ENCODE measurements around the gene SLC18A3. TPM values are rescaled to one million over a fixed set of nuclear protein-coding genes. Genes with fewer than 3 reads are reported as not detected.

The SLC18A3 gene
- total RNA-seq (not detected), polyA plus RNA-seq (not detected), total RNA-seq (0 reads per million in 6 experiments)

- ATAC-seq (no peak), DNase-seq (no peak)
- Mint-ChIP-seq H3K27ac (peak within 1 kb of the TSS in 1 of 10 donors; percentile 56), H3K9me3 (peaks cover 0 to 25% (median 5%) of the 10 kb centered on the region in 9 donors), H3K27me3 (peaks cover 33 to 87% (median 62%) of the 10 kb centered on the region in 5 donors), H3K4me3 (peak within 1 kb of the TSS in 1 of 10 donors; percentile 32), H3K4me1 (peaks cover 4 to 40% (median 20%) of the 10 kb centered on the region in 4 donors), H3K36me3 (peaks cover 4 to 6% (median 4%) of the 10 kb centered on the region in 3 donors)
- POLR2A ChIA-PET = no interaction called here
Measured at GRCh38 chr10:49610114-49610457, at the start of gene SLC18A3. Gene SLC18A3 (plus strand): TSS chr10:49610310. CDS start chr10:49610741, 431 bp downstream.

GRCh38 chr10:49560526-49560925 is 49.6 kb upstream of the SLC18A3 start:
- ATAC-seq = no peak
- no peak for DNase-seq
- Mint-ChIP-seq H3K4me3 (no peak overlapping the region), H3K27ac (no peak overlapping the region), H3K9me3 (peaks cover 0 to 10% (median 5%) of the 10 kb centered on the region in 9 donors), H3K36me3 (peaks cover 0 to 2% (median 0%) of the 10 kb centered on the region in 3 donors), H3K27me3 (peaks cover 9 to 66% (median 26%) of the 10 kb centered on the region in 5 donors), H3K4me1 (no peaks in the 10 kb centered on the region)
- POLR2A ChIA-PET = no interaction called here

DNA sequence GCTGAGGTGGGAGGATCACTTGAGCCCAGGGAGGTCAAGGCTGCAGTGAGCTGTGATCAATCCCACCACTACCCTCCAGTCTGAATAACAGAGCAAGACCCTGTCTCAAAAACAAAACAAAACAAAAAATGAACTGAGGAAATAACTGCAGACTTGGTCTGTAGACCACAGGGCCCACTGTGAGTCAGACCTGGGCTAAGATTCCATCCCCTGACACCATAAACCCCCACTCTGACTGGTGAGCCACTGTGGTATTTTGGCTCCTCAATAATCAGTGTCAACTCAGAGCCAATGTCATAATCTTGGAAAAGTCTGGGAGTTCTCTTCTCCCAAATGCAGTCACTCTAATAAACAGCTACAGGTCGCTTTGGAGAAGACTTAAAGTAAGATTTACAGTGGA is 47.2 kb upstream of the SLC18A3 start:
- Mint-ChIP-seq H3K4me1 (peaks cover 0 to 2% (median 0%) of the 10 kb centered on the region in 4 donors), H3K9me3 (peaks cover 0 to 5% (median 0%) of the 10 kb centered on the region in 9 donors), H3K27me3 (peaks cover 9 to 74% (median 31%) of the 10 kb centered on the region in 5 donors), H3K27ac (peak overlapping the region in 1 of 10 donors; percentile 77), H3K4me3 (no peak overlapping the region), H3K36me3 (peaks cover 0 to 3% (median 0%) of the 10 kb centered on the region in 3 donors)
- ATAC-seq = no peak
- DNase-seq = no peak
- POLR2A ChIA-PET = no interaction called here

GRCh38 chr10:49564461-49565009 is 45.6 kb upstream of the SLC18A3 start:
- peaks cover 0 to 8% (median 0%) of the 10 kb centered on the region in 4 donors for H3K4me1 Mint-ChIP-seq
- POLR2A ChIA-PET = no interaction called here

DNA sequence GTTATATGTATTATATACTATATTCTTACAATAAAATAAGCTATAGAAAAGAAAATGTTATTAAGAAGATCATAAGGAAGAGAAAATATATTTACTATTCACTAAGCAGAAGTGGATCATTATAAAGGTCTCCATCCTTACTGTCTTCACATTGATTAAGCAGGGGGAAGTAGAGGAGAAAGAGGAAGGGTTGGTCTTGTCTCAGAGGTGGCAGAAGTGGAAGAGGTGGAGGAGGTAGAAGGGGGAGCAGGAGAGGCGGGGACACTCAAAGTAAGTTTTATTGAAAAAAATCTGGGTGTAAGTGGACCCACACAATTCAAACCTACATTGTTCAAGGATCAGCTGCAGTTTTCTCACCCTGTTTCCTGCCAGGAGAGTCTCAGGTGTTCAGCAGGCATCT is 42.3 kb upstream of the SLC18A3 start:
- peak overlapping the region in 1 of 10 donors; percentile 9 for H3K27ac Mint-ChIP-seq

More at GRCh38 chr10:49564461-49565009, 45.6 kb upstream of the SLC18A3 start:
- Mint-ChIP-seq H3K27ac (no peak overlapping the region), H3K4me3 (no peak overlapping the region), H3K36me3 (peaks cover 0 to 3% (median 0%) of the 10 kb centered on the region in 3 donors), H3K27me3 (peaks cover 13 to 75% (median 31%) of the 10 kb centered on the region in 5 donors), H3K9me3 (peaks cover 0 to 9% (median 0%) of the 10 kb centered on the region in 9 donors)
- ATAC-seq (no peak), DNase-seq (no peak)

DNA sequence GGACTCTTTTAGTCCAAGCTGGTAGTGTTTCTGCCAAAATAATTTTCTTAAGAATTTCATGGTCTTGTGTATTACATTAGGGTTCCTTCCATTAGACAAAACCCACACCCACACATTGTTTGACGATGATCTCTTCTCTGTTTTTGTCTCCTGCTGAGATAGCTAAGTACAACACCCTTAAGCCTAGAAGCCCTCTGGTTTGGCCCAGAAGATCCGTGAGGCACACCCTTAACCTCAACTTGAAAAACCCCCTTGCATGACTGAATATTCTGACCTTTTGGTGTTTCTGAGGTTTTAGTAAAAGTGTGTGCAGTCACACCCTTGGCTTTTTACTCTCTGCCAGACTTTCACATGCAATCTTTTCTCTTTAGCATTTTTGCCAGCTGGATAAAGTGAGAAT is 41.9 kb upstream of the SLC18A3 start:
- Mint-ChIP-seq H3K36me3 (peaks cover 0 to 3% (median 0%) of the 10 kb centered on the region in 3 donors), H3K4me1 (peaks cover 0 to 8% (median 0%) of the 10 kb centered on the region in 4 donors), H3K27ac (peak overlapping the region in 1 of 10 donors; percentile 9), H3K9me3 (peaks cover 0 to 9% (median 0%) of the 10 kb centered on the region in 9 donors), H3K4me3 (no peak overlapping the region), H3K27me3 (peaks cover 11 to 50% (median 23%) of the 10 kb centered on the region in 5 donors)
- POLR2A ChIA-PET = no interaction called here
- ATAC-seq (no peak), DNase-seq (no peak)

More for the DNA sequence above, 42.3 kb upstream of the SLC18A3 start:
- Mint-ChIP-seq H3K27me3 (peaks cover 11 to 54% (median 26%) of the 10 kb centered on the region in 5 donors), H3K4me1 (peaks cover 0 to 8% (median 0%) of the 10 kb centered on the region in 4 donors), H3K4me3 (no peak overlapping the region), H3K36me3 (peaks cover 0 to 3% (median 0%) of the 10 kb centered on the region in 3 donors), H3K9me3 (peaks cover 0 to 9% (median 0%) of the 10 kb centered on the region in 9 donors)
- POLR2A ChIA-PET = no interaction called here
- DNase-seq = no peak
- no peak for ATAC-seq

GRCh38 chr10:49569031-49569631 is 41.0 kb upstream of the SLC18A3 start:
- Mint-ChIP-seq H3K27ac (no peak overlapping the region), H3K36me3 (peaks cover 0 to 3% (median 0%) of the 10 kb centered on the region in 3 donors), H3K9me3 (peaks cover 0 to 9% (median 0%) of the 10 kb centered on the region in 9 donors), H3K4me3 (no peak overlapping the region), H3K4me1 (peaks cover 0 to 8% (median 0%) of the 10 kb centered on the region in 4 donors), H3K27me3 (peaks cover 4 to 41% (median 20%) of the 10 kb centered on the region in 5 donors)
- POLR2A ChIA-PET = no interaction called here
- ATAC-seq = no peak
- DNase-seq = no peak

DNA sequence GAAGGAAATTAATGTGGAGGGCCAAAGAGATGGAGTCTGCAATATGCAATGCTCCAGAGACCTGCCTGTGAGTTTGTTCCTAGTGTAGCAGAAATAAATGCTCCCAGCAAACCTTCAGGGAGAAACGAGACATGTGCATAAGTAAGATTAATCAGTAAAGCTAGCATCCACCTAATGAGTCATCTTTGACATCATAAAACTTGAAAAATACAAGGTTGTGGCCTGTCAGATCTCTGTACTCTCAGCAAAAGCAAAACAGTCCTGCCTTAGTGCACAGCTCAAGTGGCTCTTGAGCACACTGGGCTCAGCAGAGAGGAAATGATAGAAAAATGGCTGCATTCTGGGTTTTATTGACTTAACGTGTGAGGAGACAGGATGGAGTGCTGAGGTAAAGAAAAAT is 38.7 kb upstream of the SLC18A3 start:
- peaks cover 0 to 8% (median under 1%) of the 10 kb centered on the region in 4 donors for H3K4me1 Mint-ChIP-seq
- POLR2A ChIA-PET = no interaction called here
- H3K4me3 Mint-ChIP-seq = no peak overlapping the region
- H3K9me3 Mint-ChIP-seq = peaks cover 0 to 9% (median 0%) of the 10 kb centered on the region in 9 donors
- ATAC-seq (no peak), DNase-seq (no peak)
- peaks cover 5 to 30% (median 17%) of the 10 kb centered on the region in 5 donors for H3K27me3 Mint-ChIP-seq
- H3K36me3 Mint-ChIP-seq = peaks cover 0 to 3% (median 0%) of the 10 kb centered on the region in 3 donors
- H3K27ac Mint-ChIP-seq = peak overlapping the region in 1 of 10 donors; percentile 1

GRCh38 chr10:49572594-49573114 is 37.5 kb upstream of the SLC18A3 start:
- Mint-ChIP-seq H3K36me3 (no peaks in the 10 kb centered on the region), H3K4me3 (no peak overlapping the region), H3K27me3 (peaks cover 5 to 30% (median 24%) of the 10 kb centered on the region in 5 donors), H3K9me3 (peaks cover 0 to 5% (median 0%) of the 10 kb centered on the region in 9 donors), H3K4me1 (peaks cover 0 to 8% (median under 1%) of the 10 kb centered on the region in 4 donors), H3K27ac (no peak overlapping the region)
- POLR2A ChIA-PET = no interaction called here
- DNase-seq (no peak), ATAC-seq (no peak)

GRCh38 chr10:49575489-49576072 is 34.5 kb upstream of the SLC18A3 start:
- peaks cover 6 to 27% (median 25%) of the 10 kb centered on the region in 5 donors for H3K27me3 Mint-ChIP-seq
- peaks cover 0 to 2% (median 0%) of the 10 kb centered on the region in 4 donors for H3K4me1 Mint-ChIP-seq
- POLR2A ChIA-PET = no interaction called here
- ATAC-seq (no peak), DNase-seq (no peak)
- H3K36me3 Mint-ChIP-seq = no peaks in the 10 kb centered on the region
- H3K9me3 Mint-ChIP-seq = no peaks in the 10 kb centered on the region
- H3K27ac Mint-ChIP-seq = no peak overlapping the region
- H3K4me3 Mint-ChIP-seq = no peak overlapping the region

DNA sequence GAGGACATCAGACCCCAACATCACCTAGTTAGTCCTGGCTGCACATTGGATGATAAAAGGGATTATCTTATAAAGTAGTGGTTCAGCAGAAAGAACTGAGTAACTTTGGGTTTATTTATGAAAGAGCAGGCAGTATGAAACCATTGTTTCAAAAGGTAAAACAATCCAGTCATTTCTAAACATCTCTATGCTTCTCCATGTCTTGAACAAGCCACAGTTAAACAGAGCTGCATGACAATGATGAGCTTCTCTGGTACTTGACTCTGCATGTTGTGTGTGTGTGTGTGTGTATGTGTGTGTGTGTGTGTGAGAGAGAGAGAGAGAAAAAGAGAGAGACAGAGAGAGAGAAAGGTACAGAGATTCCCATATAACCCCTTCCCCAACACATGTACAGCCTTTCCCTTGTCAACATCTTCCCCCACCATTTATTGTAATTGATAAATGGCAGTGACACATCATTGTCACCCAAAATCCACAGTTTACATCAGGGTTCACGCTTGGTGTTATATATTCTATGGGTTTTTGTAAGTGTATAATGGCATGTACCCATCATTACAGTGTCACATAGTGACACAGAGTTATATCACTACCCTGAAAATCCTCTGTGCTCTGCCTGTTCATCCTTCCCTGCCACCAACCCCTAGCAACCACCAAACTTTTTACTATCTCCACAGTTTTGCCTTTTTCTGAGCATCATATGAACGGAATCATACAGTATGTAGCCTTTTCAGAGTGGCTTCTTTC is 32.8 kb upstream of the SLC18A3 start:
- ATAC-seq (no peak), DNase-seq (no peak)
- H3K4me1 Mint-ChIP-seq = peaks cover 0 to 2% (median 0%) of the 10 kb centered on the region in 4 donors
- no peak overlapping the region for H3K27ac Mint-ChIP-seq
- H3K36me3 Mint-ChIP-seq = no peaks in the 10 kb centered on the region
- H3K27me3 Mint-ChIP-seq = peaks cover 6 to 27% (median 23%) of the 10 kb centered on the region in 5 donors
- H3K9me3 Mint-ChIP-seq = no peaks in the 10 kb centered on the region
- no peak overlapping the region for H3K4me3 Mint-ChIP-seq
- POLR2A ChIA-PET = no interaction called here

GRCh38 chr10:49578392-49578791 is 31.7 kb upstream of the SLC18A3 start:
- no peak overlapping the region for H3K27ac Mint-ChIP-seq
- no peaks in the 10 kb centered on the region for H3K9me3 Mint-ChIP-seq
- H3K27me3 Mint-ChIP-seq = peaks cover 6 to 37% (median 21%) of the 10 kb centered on the region in 5 donors
- H3K4me3 Mint-ChIP-seq = no peak overlapping the region
- DNase-seq (no peak), ATAC-seq (no peak)
- POLR2A ChIA-PET = no interaction called here
- no peaks in the 10 kb centered on the region for H3K36me3 Mint-ChIP-seq
- peaks cover 0 to 2% (median 0%) of the 10 kb centered on the region in 4 donors for H3K4me1 Mint-ChIP-seq

All from naive thymus-derived CD8-positive, alpha-beta T cell (primary cell).